Nephron (organoid): ENCODE measurements around the gene VANGL2.

ENCODE experiments used
- H3K27ac Mint-ChIP-seq, 3 experiments: 2 replicates each; pipeline ENCODE4 v1.8.0; 2020; ENCODE audit warnings: mixed read lengths in 3 of 3, mild to moderate bottlenecking in 2 of 3, moderate library complexity in 1 of 3
- H3K27me3 Mint-ChIP-seq: 2 replicates; pipeline ENCODE4 v1.8.0; 2021; ENCODE audit warnings: low read depth, mild to moderate bottlenecking, moderate library complexity, mixed read lengths
- H3K36me3 Mint-ChIP-seq: 2 replicates; pipeline ENCODE4 v1.8.0; 2020; ENCODE audit warnings: low read depth, mixed read lengths
- H3K4me1 Mint-ChIP-seq: 2 replicates; pipeline ENCODE4 v1.8.0; 2020; ENCODE audit warnings: mixed read lengths
- H3K4me3 Mint-ChIP-seq, 3 experiments: 2 replicates each; pipeline ENCODE4 v1.8.0; 2020; ENCODE audit warnings: mild to moderate bottlenecking in 3 of 3, mixed read lengths in 3 of 3, moderate library complexity in 2 of 3
- H3K9me3 Mint-ChIP-seq: 2 replicates; pipeline ENCODE4 v1.8.0; 2020; ENCODE audit warnings: mixed read lengths
- CTCF ChIP-seq, 3 experiments: fragments of 200-600 bp; sonication (generic); IDR thresholded peaks; one replicate each; pipeline ENCODE4 v1.5.0; 2021; ENCODE audit warnings: antibody characterized with exemption in 3 of 3; ENCODE audit not compliant: unreplicated experiment in 3 of 3

Gene VANGL2

GRCh38 chr1:160465123-160465522, 64.8 kb downstream of the VANGL2 start:
- H3K36me3 Mint-ChIP-seq, result no peaks in the 10 kb centered on the region
- H3K9me3 Mint-ChIP-seq, result peaks cover 2% of the 10 kb centered on the region
- H3K4me1 Mint-ChIP-seq, result no peaks in the 10 kb centered on the region
- H3K27ac Mint-ChIP-seq, result no peak overlapping the region
- no peak overlapping the region for H3K4me3 Mint-ChIP-seq
- H3K27me3 Mint-ChIP-seq, result peaks cover 4% of the 10 kb centered on the region
- no peak for TF ChIP-seq CTCF (IDR thresholded peaks at IDR 0.05; ENCODE audit: unreplicated experiment in 3 of 3)

- Mint-ChIP-seq H3K4me1 (no peaks in the 10 kb centered on the region), H3K27ac (no peak overlapping the region), H3K36me3 (no peaks in the 10 kb centered on the region), H3K9me3 (peaks cover 2% of the 10 kb centered on the region), H3K27me3 (peaks cover 4% of the 10 kb centered on the region), H3K4me3 (no peak overlapping the region)
- no peak for TF ChIP-seq CTCF (IDR thresholded peaks at IDR 0.05; ENCODE audit: unreplicated experiment in 3 of 3)
These were observed 66.6 kb downstream of the VANGL2 start for GRCh38 chr1:160466961-160467360.

- Mint-ChIP-seq H3K36me3 (no peaks in the 10 kb centered on the region), H3K27me3 (peaks cover 4% of the 10 kb centered on the region), H3K27ac (no peak overlapping the region), H3K4me1 (no peaks in the 10 kb centered on the region), H3K9me3 (peaks cover 2% of the 10 kb centered on the region), H3K4me3 (no peak overlapping the region)
- TF ChIP-seq CTCF (IDR thresholded peaks at IDR 0.05; ENCODE audit: unreplicated experiment in 3 of 3), result no peak
These were observed 67.2 kb downstream of the VANGL2 start for GRCh38 chr1:160467576-160467975.

- Mint-ChIP-seq H3K36me3 (no peaks in the 10 kb centered on the region), H3K9me3 (no peaks in the 10 kb centered on the region), H3K4me3 (no peak overlapping the region), H3K27me3 (no peaks in the 10 kb centered on the region), H3K27ac (no peak overlapping the region), H3K4me1 (no peaks in the 10 kb centered on the region)
- no peak for TF ChIP-seq CTCF (IDR thresholded peaks at IDR 0.05; ENCODE audit: unreplicated experiment in 3 of 3)
These were observed 70.9 kb downstream of the VANGL2 start for GRCh38 chr1:160471253-160471652.

- H3K27ac Mint-ChIP-seq, result no peak overlapping the region
- TF ChIP-seq CTCF (IDR thresholded peaks at IDR 0.05; ENCODE audit: unreplicated experiment in 3 of 3), result no peak
- H3K36me3 Mint-ChIP-seq, result no peaks in the 10 kb centered on the region
- H3K4me1 Mint-ChIP-seq, result no peaks in the 10 kb centered on the region
- H3K9me3 Mint-ChIP-seq, result no peaks in the 10 kb centered on the region
- no peaks in the 10 kb centered on the region for H3K27me3 Mint-ChIP-seq
- no peak overlapping the region for H3K4me3 Mint-ChIP-seq
These were observed 71.7 kb downstream of the VANGL2 start for GRCh38 chr1:160472112-160472511.

DNA sequence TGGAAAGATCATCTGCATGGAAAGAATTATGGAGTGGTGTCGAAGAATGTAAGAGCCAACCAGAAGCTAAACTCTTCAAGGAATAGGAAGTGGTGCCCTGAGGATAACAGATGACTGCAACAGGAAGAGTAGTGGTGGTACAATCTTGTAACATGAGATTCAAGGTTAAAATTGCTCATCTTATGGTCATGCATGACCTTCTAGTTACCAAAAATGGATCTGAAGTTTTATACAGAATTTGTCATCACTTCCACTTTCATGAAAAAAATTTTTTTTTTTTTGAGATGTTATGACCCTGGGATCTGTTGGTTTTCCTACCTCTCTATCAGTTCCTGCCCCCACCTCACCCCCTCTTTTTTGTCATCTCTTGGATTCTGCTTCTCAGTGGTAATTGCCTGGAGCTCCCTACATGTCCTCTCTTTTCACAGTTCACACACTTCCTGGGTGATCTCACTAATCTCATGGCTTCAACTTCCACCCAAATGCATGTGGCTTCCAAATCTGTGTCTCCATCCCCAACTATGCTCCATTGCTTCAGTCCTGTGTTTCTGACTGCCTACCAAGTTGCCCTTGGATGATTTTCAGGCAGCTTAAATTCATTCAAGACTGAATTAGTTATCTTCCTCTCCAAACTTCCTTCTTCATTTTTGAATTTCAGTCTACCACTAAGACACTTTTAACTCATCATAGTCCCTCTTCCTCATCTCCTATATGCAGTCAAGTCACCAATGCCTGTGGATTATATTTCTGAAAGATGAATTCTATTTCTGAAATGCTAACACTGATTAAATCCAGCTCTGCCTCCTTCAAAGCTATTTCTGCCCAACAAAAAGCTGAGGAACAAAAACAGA, 74.3 kb downstream of the VANGL2 start:
- no peaks in the 10 kb centered on the region for H3K36me3 Mint-ChIP-seq
- H3K4me1 Mint-ChIP-seq, result no peaks in the 10 kb centered on the region
- no peak overlapping the region for H3K27ac Mint-ChIP-seq
- peaks cover 8% of the 10 kb centered on the region for H3K9me3 Mint-ChIP-seq
- H3K4me3 Mint-ChIP-seq, result no peak overlapping the region
- TF ChIP-seq CTCF (IDR thresholded peaks at IDR 0.05; ENCODE audit: unreplicated experiment in 3 of 3), result no peak
- H3K27me3 Mint-ChIP-seq, result peaks cover under 1% of the 10 kb centered on the region
